NCI-H2227 (cell line): ENCODE measurements around the gene NT5DC3.
A peak's percentile ranks its signal among the peaks of the same experiment; 100 is the strongest.
"Not testable (repeated sequence)": the region's sequence is repeated elsewhere in the genome, so short reads cannot be mapped to it uniquely, and the experiment has no call there.

ENCODE experiments used
- DNase-seq: peaks from one replicate; lab custom pipeline; 2025; ENCODE audit not compliant: unreplicated experiment; lab: John Stamatoyannopoulos, UW

The NT5DC3 gene

GRCh38 chr12:103810111-103810510, 30.9 kb downstream of the NT5DC3 start:
- DNase-seq, result no peak

GRCh38 chr12:103809639-103810038, 31.4 kb downstream of the NT5DC3 start:
- not testable (repeated sequence) for DNase-seq

GRCh38 chr12:103809154-103809553, 31.9 kb downstream of the NT5DC3 start:
- no peak for DNase-seq

- no peak for DNase-seq
These were observed 32.7 kb downstream of the NT5DC3 start for GRCh38 chr12:103808239-103808880.

GRCh38 chr12:103807561-103808238, 33.3 kb downstream of the NT5DC3 start:
- no peak for DNase-seq

- no peak for DNase-seq
These were observed 34.2 kb downstream of the NT5DC3 start for GRCh38 chr12:103806803-103807202.

- no peak for DNase-seq
These were observed 35.2 kb downstream of the NT5DC3 start for GRCh38 chr12:103805655-103806360.

- DNase-seq, result no peak
These were observed 37.2 kb downstream of the NT5DC3 start for GRCh38 chr12:103803847-103804246.

- DNase-seq, result no peak
These were observed 38.5 kb downstream of the NT5DC3 start for GRCh38 chr12:103802586-103802886.

- DNase-seq, result no peak
These were observed 39.1 kb downstream of the NT5DC3 start for GRCh38 chr12:103801709-103802585.

- peak; percentile 32 for DNase-seq
These were observed 40.9 kb downstream of the NT5DC3 start for GRCh38 chr12:103799857-103800771.

- no peak for DNase-seq
These were observed 41.6 kb downstream of the NT5DC3 start for GRCh38 chr12:103799504-103799856.

GRCh38 chr12:103798586-103798985, 42.4 kb downstream of the NT5DC3 start:
- DNase-seq, result no peak

GRCh38 chr12:103794309-103795213, 46.5 kb downstream of the NT5DC3 start:
- DNase-seq, result peak; percentile 14

GRCh38 chr12:103793512-103794045, 47.5 kb downstream of the NT5DC3 start:
- DNase-seq, result no peak

- DNase-seq, result no peak
These were observed 48.0 kb downstream of the NT5DC3 start for GRCh38 chr12:103793046-103793445.

GRCh38 chr12:103791350-103791920, 49.6 kb downstream of the NT5DC3 start:
- no peak for DNase-seq

- DNase-seq, result no peak
These were observed 54.8 kb downstream of the NT5DC3 start for GRCh38 chr12:103786201-103786600.
